HG03095 (cell line): ENCODE data around the gene CFAP99.

Source experiments
- ATAC-seq: cut with Tn5 transposase; IDR thresholded peaks from one replicate; pipeline ENCODE4 v1.9.1; 2021; ENCODE audit warnings: moderate library complexity; ENCODE audit not compliant: unreplicated experiment

Gene CFAP99

DNA sequence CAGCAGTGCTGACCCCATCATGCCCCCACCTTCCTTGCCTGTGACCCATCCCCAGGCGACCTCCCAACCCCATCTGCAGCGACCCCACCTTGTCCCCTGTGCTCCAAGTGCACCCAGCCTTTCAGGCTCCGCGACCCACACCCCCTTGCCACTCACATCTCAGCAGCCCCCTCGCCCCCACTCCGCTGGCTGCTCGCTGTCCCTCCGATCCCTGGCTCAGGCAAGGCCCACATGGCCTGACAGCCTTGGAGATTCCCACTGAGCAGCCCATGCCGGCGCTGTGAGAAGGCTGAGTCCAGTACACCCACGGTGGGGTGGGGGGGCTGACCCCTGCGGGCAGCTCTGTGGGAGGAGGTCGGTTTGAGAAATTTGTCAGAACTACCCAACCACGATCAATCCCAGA is 9.4 kb upstream of the CFAP99 start:
- ATAC-seq, result no peak

GRCh38 chr4:2411786-2412510 is 6.8 kb upstream of the CFAP99 start:
- ATAC-seq, result no peak

GRCh38 chr4:2412534-2412884 is 6.2 kb upstream of the CFAP99 start:
- ATAC-seq, result peak; percentile 15

DNA sequence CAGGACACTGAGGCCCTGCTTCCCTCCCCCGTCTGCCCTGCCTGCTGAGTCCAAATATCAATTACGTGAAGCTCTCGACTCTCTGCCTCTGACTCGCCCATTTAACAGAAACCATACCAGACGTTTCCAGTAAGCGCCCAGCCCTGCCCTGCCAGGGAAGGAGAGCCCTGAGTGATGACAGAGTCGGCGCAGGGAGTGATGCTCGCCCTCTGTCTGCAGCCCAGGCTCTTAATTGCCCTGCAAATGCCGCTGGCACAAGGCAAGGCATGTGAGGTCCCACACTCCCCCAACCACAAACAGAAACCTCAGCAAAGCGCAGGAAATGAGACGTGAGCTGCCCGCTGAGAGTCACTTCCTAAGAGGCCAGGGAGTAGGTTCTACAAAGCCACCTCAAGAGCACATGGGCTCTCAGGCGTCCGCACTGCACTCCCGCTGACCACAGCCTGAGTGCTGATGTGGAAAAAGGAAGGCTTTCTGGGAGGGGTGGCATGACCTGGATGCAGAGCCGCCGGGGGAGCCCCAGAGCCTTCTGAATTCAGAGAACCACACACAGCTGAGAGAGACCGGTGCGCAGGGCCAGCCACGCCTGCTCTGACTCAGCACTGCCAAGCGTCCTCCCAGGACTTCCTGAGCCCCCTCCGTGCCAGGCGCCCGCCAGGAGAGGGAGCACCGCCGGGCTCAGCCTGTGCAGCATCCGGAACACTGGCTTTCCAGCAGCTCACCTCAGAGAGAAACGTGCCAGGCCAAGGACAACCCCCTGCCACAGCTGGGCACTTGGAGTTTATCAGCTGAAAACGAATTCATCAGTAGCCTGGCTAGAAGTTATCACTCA is 5.7 kb upstream of the CFAP99 start:
- peak; percentile 48 for ATAC-seq

DNA sequence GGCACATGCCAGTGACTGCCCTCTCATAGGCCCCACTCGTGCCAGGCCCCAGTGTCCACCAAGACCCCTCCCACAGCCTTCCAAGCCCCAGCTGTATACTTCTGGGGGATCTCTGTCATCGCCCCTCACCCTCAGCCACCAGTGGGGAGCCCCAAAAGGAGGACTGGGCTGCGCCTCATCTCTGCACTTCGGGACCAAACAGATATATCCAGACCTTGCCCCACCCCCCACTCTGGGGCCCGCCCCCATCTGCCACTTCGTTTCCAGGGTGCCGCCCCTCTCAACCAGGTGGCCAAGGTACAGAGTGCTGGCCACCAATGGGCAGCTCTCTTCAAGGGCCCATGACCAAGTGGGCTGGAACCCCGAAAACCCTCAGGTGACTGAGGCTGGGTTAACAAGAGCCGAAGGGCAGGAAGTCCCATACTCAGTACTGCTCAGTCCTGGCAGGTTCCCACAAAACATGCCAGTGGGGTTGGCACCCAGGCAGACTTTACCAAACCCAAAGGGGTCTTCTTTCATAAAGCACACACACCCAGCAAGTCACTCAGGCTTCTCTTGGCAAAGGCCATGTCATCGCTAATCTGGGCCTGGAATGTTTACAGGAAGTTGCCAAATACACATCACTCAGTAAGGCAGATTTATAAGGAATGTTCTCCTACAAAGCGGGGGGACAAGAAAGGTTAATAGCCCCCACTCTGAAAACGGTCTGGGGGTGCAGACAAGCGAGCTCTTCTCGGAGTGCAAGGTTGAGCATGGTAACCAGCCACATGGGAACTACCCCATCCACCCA is 4.7 kb upstream of the CFAP99 start:
- no peak for ATAC-seq

DNA sequence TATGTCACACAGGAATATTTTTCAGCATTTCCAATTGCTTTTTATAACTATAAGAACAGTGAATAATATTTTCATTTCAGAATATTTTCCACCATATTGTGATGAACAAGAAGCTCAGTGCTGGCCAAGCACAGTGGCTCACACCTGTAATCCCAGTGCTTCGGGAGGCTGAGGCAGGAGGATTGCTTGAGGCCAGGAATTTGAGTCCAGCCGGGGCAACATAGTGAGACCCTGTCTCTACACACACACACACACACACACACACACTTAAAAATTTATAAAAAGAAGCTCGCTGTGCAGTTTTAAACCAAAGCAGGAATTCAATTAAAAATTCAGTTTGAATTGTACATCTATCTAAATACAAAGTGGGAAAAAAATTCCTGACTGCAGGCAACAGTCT is 3.5 kb upstream of the CFAP99 start:
- ATAC-seq, result no peak

GRCh38 chr4:2415881-2416563 is 2.7 kb upstream of the CFAP99 start:
- no peak for ATAC-seq

DNA sequence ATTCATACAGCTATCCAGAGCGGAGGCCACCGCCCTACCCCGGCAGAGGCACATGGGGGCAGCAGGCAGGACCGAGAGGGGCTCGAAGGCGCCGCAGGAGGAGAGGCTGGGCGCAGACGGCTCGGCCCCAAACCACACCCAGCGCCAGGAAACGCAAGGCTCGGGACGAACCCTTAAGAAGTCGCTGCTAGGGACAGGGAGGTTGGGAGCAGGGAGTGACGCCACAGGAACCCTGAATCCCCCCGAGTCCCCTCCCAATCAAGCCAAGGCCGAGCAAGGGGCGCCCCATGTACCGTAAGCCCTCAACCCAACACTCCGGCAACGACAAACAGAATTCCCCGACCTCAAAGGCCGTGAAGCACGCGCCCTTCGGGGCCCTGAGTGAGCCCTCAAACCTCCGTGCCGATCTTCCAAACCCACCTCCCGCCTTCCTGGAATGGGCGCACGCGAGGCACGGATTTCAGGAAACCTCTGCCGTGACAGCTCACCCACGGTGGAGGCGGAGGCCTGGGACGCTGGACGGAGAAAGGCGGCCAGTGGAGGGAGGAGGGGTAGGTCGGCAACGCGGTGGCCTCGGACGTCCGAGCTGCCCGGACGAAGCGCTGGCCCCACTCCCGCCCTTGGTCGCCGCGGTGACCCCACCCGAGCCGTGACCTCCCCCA is 2.1 kb upstream of the CFAP99 start:
- ATAC-seq, result no peak

DNA sequence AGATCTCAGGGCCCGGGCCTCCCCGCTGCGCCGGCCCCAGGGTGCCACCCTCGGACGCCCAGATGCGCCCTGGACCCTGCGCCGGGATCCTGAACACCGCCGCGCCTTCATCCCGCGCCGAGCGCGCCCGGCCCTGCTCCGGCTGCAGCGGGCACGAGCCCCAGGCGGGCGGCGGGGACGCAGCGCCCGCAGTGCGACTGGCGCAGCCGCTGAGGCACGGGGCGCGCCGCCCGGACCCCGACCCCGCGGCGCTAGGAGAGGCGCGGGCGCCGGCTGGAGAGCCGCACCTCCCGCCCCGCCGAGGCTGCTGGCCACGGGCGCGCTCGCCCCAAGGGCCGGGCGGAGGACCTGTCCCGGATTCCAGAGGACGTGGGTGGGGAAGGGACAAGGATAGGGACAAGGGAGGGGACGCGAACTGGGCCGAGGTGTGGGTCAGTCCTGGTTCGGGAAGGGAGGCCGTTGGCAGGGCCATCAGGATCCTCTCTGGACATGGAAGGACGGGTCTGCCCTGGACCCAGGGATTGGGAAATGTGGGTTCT is 1.5 kb upstream of the CFAP99 start:
- no peak for ATAC-seq

DNA sequence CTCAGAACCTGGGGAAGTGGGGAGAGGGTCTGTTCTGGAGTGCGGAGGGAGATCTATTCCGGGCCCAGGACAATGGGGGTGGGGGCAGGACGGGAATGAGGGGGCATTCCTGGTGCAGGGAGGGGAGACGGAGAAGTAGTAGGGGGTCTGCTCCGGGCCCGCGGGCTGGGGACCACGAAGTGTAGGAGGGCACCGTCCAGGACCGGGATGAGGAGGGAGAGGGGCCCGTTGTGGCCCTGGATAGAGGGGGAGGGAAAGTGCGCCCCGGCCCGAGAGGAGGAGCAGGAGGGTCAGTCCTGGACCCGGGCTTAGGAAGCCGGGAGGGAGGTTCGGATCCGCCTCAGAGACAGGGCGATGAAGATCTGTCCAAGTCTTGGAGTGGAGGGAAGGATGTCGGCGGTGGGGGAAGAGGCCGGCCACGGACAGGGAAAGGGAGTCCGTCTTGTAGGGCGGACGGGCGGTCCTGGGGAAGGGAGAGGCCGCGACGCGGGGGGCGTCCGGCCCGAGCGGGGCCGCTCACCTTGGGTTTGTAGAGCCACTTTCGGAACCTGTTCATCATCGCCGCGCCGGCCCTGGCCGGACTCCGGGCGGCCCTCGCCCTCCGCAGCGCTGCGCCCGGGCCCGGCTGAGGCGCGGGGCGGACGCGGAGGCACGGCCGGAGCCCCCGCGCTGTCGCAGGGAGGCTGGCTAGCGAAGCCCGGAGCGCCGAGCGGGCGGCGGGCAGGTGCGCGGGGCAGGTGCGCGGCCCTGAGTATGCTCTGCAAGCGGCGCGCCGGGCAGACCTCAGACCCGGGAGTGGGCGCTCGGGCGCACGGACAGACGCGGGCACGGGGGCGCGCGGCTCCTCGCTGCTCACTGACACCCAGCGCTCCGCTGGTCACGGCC is 748 bp upstream of the CFAP99 start, which contains the start of gene ZFYVE28:
TSS of gene ZFYVE28 (minus strand) at position 881 of the 885 bp plus-strand sequence. CDS start at position 559, 322 bp downstream.
- ATAC-seq, result no peak

DNA sequence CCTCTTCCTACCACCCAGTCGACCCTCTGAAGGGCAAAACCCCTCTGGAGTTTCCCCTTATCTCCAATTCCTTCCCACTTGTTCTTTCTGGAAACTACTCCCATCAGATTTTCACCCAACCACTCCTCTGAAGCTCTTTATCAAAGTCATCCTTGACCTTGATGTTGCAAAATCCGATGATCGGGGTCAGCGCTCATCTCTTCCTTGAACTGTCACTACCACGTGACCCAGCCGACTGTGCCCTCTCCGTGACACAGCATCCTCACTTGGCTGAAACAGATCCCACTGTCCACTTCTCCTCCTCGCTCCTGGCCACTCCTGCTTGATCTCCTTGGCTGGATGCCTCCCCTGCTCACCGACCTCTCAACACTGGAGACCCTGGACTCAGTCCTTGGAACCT is 1.1 kb downstream of the CFAP99 start:
- no peak for ATAC-seq

DNA sequence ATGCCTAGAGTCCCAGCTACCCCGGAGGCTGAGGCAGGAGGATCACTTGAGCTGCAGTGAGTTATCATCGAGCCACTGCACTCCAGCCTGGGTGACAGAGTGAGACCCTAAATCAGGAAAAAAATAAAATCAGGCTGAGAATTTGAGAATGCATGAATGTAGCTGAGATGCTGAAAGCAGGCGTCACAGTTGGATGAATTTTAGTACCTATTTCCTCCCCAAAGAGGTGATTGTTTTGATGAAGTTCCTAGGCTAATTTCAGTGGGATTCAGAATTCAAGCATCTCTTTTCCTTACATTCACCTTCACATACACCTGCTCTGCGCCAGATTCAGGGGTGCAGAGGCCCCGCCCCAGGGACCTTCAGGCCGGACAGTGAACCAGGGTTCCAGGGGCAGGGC is 3.2 kb downstream of the CFAP99 start:
- ATAC-seq, result no peak

GRCh38 chr4:2423066-2423465 is 4.3 kb downstream of the CFAP99 start:
- ATAC-seq, result no peak

DNA sequence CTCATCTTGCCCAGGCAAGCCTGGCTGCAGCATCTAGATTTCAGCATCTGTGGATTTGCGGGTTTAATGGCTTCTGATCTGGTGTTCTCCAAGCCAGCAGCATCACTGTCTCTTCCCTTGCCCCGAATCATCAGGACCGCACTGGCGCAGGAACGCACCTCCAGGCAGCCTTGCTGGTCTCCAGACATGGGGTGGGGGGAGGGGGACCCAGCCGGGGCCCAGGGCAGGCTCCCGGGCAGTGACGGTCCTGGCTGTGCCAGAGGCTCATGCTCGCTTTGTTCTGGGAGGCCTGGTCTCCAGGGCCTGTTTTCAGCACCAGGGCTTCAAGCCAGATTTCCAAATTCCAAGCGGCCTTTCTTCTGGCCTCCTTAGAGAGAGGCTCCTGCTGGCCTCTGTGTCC is 4.9 kb downstream of the CFAP99 start:
- ATAC-seq, result no peak

DNA sequence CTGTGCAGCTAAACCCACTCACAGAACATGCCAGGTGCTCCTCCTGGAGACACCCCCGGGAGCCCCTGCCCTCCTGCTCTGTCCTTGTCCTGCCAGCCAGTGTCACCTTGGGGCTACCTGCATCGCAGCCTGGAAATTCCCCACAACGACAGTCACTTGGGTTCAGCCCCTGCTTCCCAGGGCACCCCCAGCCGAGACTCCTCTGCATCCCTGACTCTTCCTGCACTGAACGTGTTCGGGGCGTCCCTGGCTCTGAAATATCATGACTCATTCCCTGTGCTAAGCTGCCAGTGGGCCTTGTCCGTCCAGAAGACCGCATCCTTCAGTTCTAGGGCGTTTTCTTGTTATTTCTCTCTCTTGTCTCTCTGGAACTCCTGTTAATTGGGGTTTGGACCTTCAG is 5.8 kb downstream of the CFAP99 start:
- no peak for ATAC-seq

DNA sequence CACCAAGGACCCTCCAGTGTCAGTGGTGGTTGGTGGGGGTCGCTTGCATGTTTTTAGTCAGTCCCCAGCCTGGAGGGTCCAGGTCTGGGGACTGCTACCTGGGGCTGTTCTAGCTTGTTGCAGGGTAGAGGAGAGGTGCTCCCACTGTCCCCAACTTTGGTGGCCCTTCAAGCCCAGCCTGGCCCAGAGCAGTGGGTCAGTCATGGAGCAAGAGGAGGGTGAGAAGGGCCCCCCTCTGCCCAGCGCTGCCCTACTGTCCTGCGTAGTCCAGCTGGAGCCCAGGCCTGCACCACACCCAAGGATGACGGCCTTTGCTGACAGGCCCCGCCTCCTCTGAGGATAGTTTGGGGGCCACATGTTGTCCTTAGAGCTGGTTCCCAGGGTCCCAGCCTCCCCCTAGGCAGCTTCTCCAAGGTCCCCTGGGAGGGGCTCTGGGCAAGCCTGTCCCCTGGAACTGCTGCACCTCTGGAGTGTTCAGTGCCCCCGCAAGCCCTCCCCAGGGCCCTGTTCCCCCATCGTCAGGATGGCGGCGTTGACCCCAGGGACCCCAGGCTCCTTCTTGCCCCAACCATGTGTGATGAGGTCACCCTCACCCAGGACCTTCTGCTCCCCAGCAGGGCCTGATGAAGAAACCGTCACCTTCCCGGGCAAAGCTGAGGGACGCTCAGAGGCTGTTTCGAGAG is 6.8 kb downstream of the CFAP99 start:
- no peak for ATAC-seq

DNA sequence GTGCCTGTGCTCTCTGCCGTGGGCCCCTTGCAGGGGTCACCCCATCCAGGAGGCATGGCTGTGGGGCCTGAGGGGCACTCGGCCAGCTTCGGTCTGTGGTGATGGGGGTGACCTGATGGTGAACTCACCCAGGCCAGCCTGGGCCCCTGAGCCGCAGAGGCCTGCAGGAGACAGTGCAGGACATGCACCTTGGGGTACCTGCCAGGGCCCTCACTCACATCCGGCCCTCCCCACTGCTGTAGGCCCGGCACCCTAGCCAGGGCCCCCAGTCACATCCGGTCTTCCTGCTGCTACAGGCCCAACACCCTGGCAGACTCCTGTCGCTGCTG is 7.3 kb downstream of the CFAP99 start:
- no peak for ATAC-seq

- no peak for ATAC-seq
These were observed 8.0 kb downstream of the CFAP99 start for GRCh38 chr4:2426711-2427275.
